DND-41 (cell line): ENCODE data around the gene CDH23.

Experiments
- EZH2 ChIP-seq: IDR thresholded peaks from 3 replicates; pipeline ENCODE4 v1.6.1; 2012; ENCODE audit warnings: borderline replicate concordance, low read depth, mild to moderate bottlenecking, moderate library complexity, low read length, inconsistent platforms; ENCODE audit not compliant: severe bottlenecking
- TF ChIP-seq, protein P1 (sequence below): IDR thresholded peaks from 2 replicates; pipeline ENCODE4 v1.5.1; 2012; ENCODE audit warnings: borderline replicate concordance, low read length, moderate library complexity, mild to moderate bottlenecking; ENCODE audit not compliant: poor library complexity, severe bottlenecking; ENCODE audit errors: extremely low read depth

DNA sequence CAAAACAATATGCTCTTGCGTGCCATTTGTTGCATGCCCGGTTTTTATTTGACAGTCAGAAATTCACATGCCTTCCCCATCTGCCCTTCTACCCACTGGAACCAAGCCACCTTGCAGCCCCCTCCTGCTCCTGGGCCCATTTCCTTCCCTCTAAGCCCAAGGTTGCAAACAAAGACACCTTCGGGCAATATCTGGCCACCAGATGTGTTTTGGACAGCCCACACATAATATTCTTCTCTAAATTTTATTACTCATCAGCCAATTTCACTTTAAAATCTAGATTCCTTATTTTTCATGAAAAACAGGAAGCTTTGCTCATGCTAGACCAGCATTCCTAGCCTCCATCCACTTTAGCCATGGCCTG lies 341.1 kb downstream of the CDH23 start:
- TF ChIP-seq, protein P1, sequence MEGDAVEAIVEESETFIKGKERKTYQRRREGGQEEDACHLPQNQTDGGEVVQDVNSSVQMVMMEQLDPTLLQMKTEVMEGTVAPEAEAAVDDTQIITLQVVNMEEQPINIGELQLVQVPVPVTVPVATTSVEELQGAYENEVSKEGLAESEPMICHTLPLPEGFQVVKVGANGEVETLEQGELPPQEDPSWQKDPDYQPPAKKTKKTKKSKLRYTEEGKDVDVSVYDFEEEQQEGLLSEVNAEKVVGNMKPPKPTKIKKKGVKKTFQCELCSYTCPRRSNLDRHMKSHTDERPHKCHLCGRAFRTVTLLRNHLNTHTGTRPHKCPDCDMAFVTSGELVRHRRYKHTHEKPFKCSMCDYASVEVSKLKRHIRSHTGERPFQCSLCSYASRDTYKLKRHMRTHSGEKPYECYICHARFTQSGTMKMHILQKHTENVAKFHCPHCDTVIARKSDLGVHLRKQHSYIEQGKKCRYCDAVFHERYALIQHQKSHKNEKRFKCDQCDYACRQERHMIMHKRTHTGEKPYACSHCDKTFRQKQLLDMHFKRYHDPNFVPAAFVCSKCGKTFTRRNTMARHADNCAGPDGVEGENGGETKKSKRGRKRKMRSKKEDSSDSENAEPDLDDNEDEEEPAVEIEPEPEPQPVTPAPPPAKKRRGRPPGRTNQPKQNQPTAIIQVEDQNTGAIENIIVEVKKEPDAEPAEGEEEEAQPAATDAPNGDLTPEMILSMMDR = no peak
- no peak for TF ChIP-seq EZH2
